Endothelial cell of hepatic sinusoid (primary cell): ENCODE measurements around the gene CHPF2.

Experiments used
- in situ Hi-C: cut with HindIII; loops from 2 replicates; pipeline ENCODE4 v1.10.0; 2017; ENCODE audit warnings: low sequenced_read_pairs

CHPF2 gene

DNA sequence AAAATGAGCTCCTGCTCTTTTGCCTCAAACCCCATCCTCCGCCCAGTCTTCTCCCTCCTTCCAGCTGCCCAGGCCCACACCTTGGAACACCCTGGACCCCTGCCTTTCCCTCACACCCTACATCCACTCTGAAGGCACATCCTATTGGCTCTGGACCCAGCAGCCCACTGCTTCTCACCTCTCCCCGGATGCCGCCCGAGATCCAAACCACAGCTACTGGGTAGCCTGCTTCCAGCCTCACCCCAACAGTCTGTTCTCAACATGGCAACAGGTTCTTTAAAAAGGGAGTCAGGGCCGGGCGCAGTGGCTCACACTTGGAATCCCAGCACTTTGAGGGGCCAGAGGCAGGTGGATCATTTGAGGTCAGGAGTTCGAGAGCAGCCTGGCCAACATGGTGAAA, 25.7 kb downstream of the CHPF2 start:
- in situ Hi-C loops, result no loop called here

DNA sequence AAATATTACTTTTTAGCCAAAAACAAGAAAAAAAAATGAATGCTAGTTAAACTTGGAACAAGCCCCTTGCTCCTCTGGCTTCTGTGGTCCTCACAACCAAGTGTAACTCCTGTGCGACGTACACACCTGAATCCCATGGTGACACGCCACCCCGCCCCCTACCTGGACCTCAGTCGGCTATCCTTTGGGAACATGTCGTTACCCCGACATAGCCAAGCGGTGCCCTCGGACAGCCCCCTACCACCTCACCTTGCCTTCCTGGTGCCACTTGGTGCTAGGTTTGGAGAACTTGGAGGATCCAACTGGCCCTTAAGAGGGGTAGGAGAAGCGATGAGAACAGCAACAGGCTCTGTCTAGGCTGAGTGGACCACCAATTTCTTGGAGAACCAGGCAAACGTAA, 28.2 kb downstream of the CHPF2 start:
- in situ Hi-C loops, result no loop called here

DNA sequence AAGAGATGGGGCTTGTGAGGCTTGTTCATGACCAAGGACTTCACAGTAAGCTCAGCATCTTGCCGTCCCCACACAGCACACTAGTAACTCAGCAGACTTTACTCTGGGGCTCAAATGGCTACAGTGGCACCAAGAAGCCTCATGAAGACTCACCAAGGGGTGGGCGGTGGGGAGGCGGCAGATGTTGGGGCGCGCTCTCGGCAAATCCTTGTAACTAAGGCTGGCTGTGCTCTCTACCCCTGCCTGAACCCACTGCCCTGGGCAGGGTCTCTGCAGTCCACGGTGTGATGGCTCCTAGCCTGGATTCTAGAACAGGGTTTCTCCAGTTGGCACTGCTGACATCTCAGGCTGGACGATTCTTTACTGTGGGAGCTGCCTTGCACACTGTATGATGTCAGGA, 28.6 kb downstream of the CHPF2 start:
- in situ Hi-C loops, result no loop called here

DNA sequence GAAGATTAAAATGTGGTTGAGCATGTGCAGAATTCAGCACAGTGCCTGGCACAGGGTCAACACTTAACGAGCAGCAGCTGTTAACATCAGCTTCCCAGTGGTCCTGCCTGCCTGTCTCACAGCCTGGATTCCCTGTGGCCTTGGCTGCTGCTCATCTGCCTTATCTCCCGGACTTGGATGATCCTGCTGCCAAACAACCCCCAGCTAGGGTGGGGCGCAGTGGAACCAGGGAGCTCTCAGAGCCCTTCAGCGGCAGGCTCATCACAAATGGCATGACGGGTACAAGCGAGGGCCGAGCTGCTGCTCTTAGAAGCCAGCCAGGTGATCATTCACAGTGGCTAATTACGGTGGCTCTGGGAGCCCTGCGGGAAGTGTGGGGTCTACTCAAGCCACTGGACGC, 29.2 kb downstream of the CHPF2 start:
- in situ Hi-C loops, result no loop called here

DNA sequence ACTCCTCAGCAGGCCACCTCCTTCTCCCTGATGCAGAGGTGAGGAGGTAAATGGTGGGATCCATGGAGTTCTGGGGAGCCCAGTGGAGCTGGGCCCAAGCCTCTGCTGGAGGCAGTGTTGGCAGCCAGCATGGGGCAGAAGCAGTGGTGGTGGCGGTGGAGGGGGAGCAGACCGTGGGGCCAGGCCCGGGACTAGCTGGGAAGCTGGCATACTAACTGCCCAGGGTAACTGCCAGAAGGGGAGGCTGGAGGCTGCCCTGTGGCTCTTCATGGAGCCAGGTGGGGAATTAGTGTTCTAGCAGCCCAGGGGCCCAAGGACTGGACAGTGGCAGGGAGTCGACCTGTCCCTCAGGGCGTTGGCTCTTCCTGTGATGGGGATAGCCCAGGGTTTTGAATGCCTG, 32.3 kb downstream of the CHPF2 start:
- in situ Hi-C loops, result no loop called here

DNA sequence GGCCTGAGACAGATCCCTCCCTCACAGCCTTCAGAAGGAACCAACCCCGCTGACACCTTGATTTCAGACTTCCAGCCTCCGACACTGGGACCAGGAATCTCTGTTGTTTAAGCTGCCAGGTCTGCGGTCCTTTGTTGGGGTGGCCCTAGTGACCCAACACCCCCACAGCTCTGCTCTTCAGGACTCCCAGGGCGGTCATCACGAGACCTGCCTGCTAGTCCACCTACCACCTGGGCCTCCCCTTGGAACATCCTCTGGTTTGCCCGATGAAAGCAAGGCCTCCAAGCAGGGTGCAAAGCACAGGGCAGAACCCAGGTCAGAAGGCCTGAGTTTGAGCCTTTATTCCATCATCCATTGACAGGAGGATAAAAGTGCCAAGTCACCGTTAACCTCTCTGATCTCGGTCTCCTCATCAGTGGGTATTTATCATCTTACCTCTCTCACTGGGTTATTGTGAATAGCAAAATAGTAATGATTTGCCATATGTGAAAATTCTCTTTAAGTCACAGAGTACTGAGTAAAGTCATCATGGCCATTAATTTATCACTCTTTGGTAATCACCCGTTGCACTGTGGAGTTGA, 33.2 kb downstream of the CHPF2 start:
- in situ Hi-C loops, result no loop called here

DNA sequence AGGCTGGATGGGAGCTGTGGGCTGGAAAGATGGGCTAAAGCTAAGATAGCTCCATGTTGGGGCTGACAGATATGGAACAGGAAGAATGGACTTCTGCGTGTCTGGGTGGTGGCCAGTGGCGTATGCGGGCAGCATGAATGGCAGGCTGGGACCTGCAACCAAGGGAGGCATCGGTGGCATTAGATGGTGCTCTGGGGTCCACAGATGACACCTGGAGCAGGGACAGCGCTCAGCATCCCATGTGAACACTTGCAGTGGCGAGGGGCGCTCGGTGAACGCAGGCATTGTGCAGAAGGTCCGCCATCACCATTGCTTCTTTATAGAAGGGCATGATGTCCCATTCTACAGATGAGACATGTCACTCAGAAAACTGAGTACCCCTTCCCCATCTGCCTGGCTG, 37.2 kb downstream of the CHPF2 start:
- in situ Hi-C loops, result no loop called here

DNA sequence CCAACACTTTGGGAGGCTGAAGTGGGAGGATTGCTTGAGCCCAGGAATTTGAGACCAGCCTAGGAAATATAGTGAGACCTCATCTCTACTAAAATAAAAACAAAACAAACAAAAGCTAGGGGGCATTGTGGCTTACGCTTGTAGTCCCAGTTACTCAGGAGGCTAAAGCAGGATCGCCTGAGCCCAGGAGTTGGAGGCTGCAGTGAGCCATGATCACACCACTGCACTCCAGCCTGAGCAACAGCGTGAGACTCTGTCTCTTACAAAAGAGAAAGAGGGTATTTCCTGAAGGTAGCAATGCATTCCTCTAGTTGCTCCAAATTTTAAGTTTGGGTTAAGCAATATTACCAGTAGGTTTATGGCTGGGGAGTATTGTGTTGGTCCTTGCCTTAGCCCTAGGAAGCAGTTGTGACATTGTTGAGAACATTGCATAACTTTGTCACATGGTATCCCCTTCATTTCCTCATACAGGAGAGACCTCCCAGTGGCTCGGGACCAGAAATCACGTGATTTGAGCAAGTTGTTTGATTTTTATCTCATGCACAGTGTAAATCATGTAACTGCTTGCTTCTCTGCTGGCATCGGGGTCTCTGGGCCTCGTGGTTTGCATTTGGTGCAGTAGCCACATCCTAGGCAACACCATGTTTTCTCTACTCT, 39.5 kb downstream of the CHPF2 start:
- in situ Hi-C loops, result loop anchor here (5.0 kb wide), 1 partner anchor 65 kb away; no protein-coding TSS in a partner anchor

DNA sequence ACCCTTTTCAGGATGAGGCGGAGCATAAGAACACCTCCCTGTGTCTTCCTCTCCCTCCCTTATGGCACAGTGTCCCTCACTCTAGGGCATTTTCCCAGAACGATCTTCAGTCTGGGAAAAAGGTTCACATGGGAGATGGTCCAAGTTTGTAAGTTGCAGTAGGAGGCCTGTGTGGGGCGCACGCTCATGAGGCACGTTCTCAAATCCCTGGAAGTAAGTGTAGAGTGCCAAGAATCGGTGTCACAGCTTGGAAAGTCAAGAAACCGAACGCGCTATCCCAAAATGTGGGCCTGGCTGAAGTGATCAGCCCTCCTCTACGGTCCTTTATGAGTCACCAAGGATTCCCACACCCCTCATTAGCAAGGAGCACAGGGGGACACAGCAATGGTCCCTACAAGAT, 40.1 kb downstream of the CHPF2 start:
- in situ Hi-C loops, result loop anchor here (5.0 kb wide), 1 partner anchor 65 kb away; no protein-coding TSS in a partner anchor

DNA sequence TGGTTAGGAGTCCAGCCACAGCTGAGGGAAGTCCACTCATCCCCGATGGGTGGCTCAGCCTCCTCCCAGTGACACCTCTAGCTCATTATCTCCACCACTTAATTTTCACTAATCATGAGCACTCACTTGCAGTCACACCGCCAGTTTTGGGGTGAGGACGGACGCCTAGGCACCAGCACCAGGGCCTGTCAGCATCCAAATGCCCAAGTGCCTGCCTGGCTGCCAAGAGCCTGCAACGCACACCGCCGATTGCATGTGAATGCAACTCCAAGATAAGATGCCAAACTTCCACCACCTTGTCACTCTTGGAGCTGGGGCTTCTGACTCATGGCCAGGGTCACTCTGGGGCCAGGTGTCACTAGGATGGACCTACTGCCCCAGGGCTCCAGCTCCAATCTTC, 40.6 kb downstream of the CHPF2 start:
- in situ Hi-C loops, result loop anchor here (5.0 kb wide), 1 partner anchor 66 kb away; no protein-coding TSS in a partner anchor

DNA sequence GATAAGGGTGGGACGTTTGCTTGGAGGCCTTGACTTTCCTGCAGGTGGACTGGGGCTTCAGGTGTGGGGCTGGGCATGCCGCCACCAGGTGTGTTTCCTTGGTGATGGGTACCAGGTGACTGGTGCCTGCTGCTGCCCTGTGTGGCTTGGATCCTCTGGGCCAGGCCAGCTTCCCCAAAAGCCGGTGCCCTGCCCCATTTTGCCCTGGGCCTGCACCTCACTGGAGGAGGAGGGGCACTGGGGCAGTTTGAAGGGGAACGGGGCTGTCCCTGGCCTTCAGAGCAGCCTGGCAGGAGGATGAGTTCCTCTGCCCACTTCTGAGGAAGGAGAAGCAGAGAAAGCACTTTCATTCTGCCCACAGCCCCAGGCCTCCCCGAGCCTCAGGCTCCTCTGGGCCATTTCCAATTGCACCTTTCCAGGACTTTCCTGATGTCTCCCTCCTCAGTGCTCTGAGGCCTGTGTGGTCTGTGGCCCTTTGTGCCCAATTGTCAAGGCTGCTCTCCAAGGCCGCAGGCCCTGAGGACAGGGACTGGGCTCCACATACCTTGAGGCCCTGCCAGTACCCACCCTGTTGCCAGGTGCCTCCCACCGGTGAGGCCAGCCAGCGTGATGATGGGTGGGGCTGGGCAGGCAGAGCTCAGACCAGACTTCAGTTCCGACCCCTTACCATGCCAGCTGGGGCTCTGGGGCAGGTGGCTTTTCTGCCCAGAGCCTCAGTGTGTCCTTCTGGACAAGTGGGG, 41.5 kb downstream of the CHPF2 start:
- in situ Hi-C loops, result loop anchor here (5.0 kb wide), 1 partner anchor 67 kb away; no protein-coding TSS in a partner anchor

DNA sequence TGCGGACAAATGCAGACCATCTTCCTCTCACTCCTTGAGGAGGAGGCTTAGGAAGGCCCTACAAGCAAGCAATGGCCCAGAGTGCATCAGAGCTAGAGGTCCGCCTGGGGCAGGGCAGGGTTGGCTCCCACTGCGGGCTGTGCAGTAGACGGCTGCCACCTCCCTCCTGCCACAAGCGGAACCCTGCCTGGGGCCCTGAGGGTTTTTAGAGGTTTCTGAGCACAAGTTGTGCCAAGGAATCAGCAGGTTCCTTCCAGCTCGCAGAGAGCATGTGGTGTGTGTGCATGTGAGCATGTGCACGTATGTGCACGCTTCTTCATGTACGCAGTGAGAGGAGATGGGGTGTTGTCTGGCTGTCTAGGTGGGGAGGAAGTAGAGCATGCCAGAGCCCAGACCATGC, 42.1 kb downstream of the CHPF2 start:
- in situ Hi-C loops, result loop anchor here (5.0 kb wide), 1 partner anchor 67 kb away; no protein-coding TSS in a partner anchor

DNA sequence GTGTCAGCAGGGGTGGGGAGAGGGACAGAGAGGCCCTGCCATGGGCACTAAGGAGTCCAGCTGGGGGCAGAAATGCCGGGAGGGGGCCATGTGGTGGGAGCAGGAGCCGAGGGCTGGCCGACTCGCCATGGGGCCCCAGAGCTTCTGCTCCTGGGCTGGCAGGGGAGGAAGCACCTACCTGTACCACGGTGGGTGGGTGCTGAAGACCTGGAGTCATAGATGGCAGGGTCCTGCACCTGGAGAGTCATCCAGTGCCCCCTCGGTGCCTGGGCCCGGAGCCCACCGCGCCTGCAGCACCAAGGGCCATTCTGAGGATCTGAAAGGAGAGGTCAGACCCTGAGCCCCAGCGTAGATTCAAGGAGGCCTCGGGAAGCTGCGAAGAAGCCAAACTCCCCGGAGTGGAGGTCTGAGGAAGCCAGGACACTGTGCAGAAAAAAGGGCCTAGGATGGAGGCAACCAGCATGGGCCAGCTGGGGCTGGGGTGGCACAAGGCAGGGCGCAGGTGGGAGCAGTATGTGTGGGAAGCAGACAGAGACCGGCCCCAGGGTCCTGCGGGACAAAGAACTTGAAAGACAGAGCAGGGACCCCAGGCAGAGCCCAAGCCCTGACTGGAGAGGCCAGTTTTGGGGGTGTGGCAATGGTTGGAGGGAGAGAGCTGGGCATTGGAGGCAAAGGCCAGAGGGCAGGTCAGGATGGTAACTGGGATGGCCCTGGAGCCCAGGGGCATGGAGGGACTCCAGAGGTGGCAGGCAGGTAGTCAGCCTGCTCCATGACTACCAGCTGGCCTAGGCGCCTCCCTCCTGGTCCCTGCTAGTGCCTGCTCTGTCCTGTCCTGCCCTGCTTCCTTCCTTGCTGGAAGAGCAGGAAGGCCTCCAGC, 42.9 kb downstream of the CHPF2 start:
- in situ Hi-C loops, result loop anchor here (5.0 kb wide), 1 partner anchor 68 kb away; no protein-coding TSS in a partner anchor

DNA sequence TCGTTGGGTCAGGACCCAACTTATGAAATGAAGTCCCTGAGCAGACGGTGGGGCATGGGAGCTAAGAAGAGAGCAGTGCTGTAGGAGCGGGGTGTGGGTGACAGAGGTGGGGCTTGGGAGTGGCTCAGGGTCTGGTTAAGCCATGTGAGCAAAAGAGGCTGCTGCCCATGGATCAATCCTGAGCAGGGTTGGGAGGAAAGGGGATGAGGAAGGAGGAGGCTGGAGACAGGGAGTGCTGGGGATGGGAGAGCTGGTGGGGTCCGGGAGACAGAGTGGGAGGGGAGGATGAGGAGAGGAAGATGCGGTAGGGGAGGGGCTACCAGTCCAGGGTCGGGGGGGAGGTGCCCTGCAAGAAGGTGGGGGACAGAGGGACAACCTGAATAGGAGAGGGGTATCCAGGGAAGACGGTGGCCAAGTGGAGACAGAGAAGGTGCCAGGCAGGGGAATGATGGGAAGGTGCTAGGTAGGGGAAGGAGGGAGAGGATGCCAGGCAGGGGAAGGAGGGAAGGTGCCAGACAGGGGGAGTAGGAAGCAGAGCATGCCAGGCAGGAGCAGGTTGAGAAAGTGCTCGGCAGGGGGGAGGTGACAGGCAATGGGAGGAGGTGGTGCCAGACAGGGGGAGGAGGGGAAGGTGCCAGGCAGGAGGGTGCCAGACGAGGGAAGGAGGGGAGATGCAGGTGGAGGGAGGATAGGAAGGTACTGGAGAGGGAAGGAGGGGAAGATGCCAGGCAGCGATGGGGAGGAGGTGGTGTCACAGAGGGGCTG, 43.7 kb downstream of the CHPF2 start:
- in situ Hi-C loops, result no loop called here

DNA sequence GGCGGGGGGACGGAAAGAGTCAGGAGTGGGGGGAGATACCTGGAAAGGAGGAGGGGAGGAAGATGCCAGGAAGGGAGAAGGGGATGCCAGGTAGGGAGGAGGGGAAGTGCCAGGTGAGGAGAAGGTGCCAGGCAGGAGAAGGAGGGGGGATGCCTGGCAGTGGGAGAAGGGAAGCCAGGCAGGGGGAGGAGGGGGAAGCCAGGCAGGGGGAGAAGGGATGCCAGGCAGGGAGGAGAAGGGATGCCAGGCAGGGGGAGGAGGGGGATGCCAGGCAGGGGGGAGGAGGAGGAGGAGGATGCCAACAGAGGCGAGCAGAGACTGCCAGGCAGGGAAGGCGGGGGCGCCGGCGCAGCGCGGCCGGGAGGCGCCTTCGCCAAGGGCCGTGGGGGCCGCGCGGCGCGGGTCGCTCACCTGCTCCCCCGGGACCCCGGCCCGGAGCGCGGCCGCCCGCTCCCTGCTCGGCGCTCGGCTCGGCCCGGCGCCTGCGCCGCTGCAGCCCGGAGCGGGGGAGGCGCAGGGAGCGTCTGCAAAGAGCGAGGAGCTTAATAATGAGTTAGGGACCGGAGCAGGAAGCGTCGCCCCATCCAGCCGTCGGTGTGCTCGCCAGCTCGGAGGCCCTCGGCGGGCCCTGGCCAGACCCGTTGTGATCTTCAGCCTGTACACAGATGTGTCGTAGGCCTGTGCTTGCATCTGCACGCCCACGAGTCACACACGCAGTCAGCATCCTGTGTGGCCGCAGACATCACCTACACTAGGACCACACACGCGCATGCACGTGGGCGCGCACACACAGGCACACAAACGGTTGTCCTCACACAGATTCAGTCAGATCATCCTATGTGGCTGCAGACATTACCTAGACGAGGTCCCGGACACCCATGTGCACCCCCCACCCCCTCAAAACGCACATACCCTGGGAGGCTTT, 44.6 kb downstream of the CHPF2 start:
- in situ Hi-C loops, result no loop called here

DNA sequence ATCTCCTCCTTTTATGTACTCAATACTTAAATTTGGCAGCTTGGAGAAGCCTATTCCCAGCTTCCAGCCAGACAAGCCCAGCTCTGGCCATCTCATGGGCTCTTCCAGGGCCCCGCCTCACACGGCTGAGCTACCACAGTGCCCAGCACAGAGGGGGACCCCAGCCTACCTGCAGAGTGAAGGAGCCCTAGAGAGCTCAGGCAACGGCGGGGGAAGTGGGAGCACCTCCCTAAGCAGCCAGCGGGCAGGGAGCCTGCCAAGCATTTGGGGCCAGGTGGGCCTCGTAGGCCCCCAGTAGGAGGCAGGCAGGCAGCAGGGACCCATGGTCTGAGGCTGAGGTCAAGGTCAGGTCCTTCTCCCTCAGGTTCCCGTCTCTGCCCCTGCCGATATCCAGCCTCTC, 45.3 kb downstream of the CHPF2 start:
- in situ Hi-C loops, result no loop called here

DNA sequence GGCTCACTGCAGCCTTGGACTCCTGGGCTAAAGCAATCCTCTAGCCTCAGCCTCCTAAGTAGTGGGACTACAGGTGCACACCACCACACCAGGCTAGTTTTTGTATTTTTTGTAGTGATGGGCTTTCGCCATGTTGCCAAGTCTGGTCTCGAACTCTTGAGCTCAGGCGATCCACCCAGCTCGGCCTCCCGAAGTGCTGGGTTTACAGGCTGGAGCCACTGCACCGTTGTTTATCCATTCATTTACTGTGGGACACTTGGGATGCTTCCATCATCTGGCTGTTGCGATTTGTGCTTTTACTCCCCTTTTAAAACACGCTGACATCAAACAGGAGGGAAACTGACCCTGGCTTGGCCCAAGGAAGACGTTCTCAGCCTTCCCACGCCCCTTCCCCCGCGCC, 46.7 kb downstream of the CHPF2 start:
- in situ Hi-C loops, result no loop called here

DNA sequence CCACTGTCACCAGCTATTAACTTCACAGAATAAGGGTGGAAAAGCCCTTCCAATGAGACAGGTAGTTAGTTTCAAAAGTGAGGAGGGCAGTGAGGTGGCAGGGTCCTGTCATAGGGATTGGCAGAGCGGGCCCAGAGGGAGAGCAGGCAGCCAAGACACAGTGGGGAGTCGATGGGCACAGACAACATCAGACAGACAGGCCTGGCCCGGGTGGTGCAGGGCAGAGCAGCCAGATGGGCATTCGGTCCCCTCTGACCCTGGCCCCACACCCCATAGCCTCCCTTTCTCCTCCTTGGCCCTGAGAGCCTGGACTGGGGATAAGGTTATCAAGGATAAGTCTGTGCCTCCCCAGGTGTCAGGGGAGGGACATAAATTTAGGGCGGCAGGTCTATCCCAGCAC, 47.6 kb downstream of the CHPF2 start:
- in situ Hi-C loops, result no loop called here

DNA sequence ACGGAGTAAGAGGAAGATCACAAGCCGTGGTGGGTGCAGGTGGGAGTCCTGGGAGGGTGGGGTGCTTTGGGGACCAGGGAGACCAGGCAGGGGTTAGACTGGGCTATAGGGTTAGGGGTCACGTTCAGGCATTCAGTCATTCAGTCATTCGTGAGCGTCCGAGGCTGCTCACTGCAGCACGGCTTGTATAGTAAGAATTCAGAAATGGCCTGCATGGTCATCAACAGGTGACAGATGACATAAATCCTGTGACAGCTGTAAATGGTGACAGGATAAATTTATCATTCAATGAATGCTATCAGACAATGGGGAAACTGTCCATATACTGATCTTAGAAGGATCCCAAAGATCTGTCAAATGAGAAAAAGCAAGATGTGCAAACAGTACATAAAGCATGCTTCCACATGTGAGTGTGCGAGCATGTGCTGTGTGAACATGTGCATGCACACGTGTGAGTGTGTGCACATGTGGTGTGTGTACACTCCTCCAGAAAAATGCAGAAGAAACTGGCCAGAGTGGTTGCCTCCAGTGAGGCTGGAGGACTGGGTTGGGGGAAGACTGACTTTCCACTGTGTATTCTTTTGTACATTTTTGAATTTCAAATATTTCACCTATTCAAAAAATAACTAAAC, 48.2 kb downstream of the CHPF2 start:
- in situ Hi-C loops, result no loop called here
